ENCODE results near the gene KCNQ1OT1. TPM values are rescaled to one million over a fixed set of nuclear protein-coding genes. Genes with fewer than 3 reads are reported as not detected.
"Not testable (repeated sequence)": the region's sequence is repeated elsewhere in the genome, so short reads cannot be mapped to it uniquely, and the experiment has no call there.

Gene KCNQ1OT1
- total and polyA plus RNA-seq, 2 experiments from 2014 or later: 3.1 to 7.9 TPM

GRCh38 chr11:2644844-2645778, 54.7 kb downstream of the KCNQ1OT1 start:
- DNase-seq (ENCODE audit: low spot score): no peak
- H3K36me3 ChIP-seq (replicated peaks; ENCODE audit: insufficient read depth, low read depth): no peaks in the 10 kb centered on the region
- TF ChIP-seq EZH2 (IDR thresholded peaks at IDR 0.05; ENCODE audit: borderline replicate concordance) (no peak), CTCF (IDR thresholded peaks at IDR 0.05; ENCODE audit: poor library complexity) (no peak), EZH2phosphoT487 (IDR thresholded peaks at IDR 0.05; ENCODE audit: low read depth, severe bottlenecking, unreplicated experiment) (no peak)
- no peaks in the 10 kb centered on the region for H3K4me1 ChIP-seq (ENCODE audit: insufficient read depth)
- H3K9me3 ChIP-seq (ENCODE audit: low read depth): peaks cover 83% of the 10 kb centered on the region
- H3K27me3 ChIP-seq: no peaks in the 10 kb centered on the region
- H3K79me2 ChIP-seq: no peaks in the 10 kb centered on the region
- no peak overlapping the region for H3K4me3 ChIP-seq
- 100% methylated on average over 4 of the region's 4 CpGs for WGBS (ENCODE audit: low lambda C conversion rate, missing lambda C conversion rate)
- H4K20me1 ChIP-seq (ENCODE audit: insufficient read depth, poor library complexity, severe bottlenecking): no peaks in the 10 kb centered on the region
- no peak overlapping the region for H3K4me2 ChIP-seq
- no peaks in the 10 kb centered on the region for H3K9me2 ChIP-seq (replicated peaks; ENCODE audit: insufficient read depth)
- no peak overlapping the region for H3K27ac ChIP-seq
- H2AFZ ChIP-seq: no peak overlapping the region

GRCh38 chr11:2643746-2644145, 56.0 kb downstream of the KCNQ1OT1 start:
- Histone ChIP-seq H3K27me3 (no peaks in the 10 kb centered on the region), H3K4me2 (no peak overlapping the region), H3K79me2 (no peaks in the 10 kb centered on the region), H2AFZ (no peak overlapping the region), H3K9me3 (ENCODE audit: low read depth) (peaks cover 79% of the 10 kb centered on the region), H3K36me3 (replicated peaks; ENCODE audit: insufficient read depth, low read depth) (no peaks in the 10 kb centered on the region), H4K20me1 (ENCODE audit: insufficient read depth, poor library complexity, severe bottlenecking) (no peaks in the 10 kb centered on the region), H3K9me2 (replicated peaks; ENCODE audit: insufficient read depth) (no peaks in the 10 kb centered on the region), H3K27ac (no peak overlapping the region), H3K4me1 (ENCODE audit: insufficient read depth) (no peaks in the 10 kb centered on the region), H3K4me3 (no peak overlapping the region)
- 93% methylated on average over 3 of the region's 3 CpGs for WGBS (ENCODE audit: low lambda C conversion rate, missing lambda C conversion rate)
- no peak for DNase-seq (ENCODE audit: low spot score)
- TF ChIP-seq CTCF (IDR thresholded peaks at IDR 0.05; ENCODE audit: poor library complexity): no peak
- TF ChIP-seq EZH2phosphoT487 (IDR thresholded peaks at IDR 0.05; ENCODE audit: low read depth, severe bottlenecking, unreplicated experiment): no peak
- TF ChIP-seq EZH2 (IDR thresholded peaks at IDR 0.05; ENCODE audit: borderline replicate concordance): no peak

- Histone ChIP-seq H3K4me2 (no peak overlapping the region), H4K20me1 (ENCODE audit: insufficient read depth, poor library complexity, severe bottlenecking) (no peaks in the 10 kb centered on the region), H3K27ac (no peak overlapping the region), H3K4me1 (ENCODE audit: insufficient read depth) (no peaks in the 10 kb centered on the region), H3K9me2 (replicated peaks; ENCODE audit: insufficient read depth) (no peaks in the 10 kb centered on the region), H2AFZ (no peak overlapping the region), H3K9me3 (ENCODE audit: low read depth) (peaks cover 64% of the 10 kb centered on the region), H3K4me3 (no peak overlapping the region), H3K27me3 (no peaks in the 10 kb centered on the region), H3K79me2 (no peaks in the 10 kb centered on the region), H3K36me3 (replicated peaks; ENCODE audit: insufficient read depth, low read depth) (no peaks in the 10 kb centered on the region)
- no peak for TF ChIP-seq EZH2 (IDR thresholded peaks at IDR 0.05; ENCODE audit: borderline replicate concordance)
- TF ChIP-seq CTCF (IDR thresholded peaks at IDR 0.05; ENCODE audit: poor library complexity): no peak
- no peak for TF ChIP-seq EZH2phosphoT487 (IDR thresholded peaks at IDR 0.05; ENCODE audit: low read depth, severe bottlenecking, unreplicated experiment)
- 72% methylated on average over 1 of the region's 1 CpG for WGBS (ENCODE audit: low lambda C conversion rate, missing lambda C conversion rate)
- DNase-seq (ENCODE audit: low spot score): no peak
Measured at GRCh38 chr11:2641623-2642022, 58.2 kb downstream of the KCNQ1OT1 start.

GRCh38 chr11:2639763-2640162, 60.0 kb downstream of the KCNQ1OT1 start:
- H3K9me3 ChIP-seq (ENCODE audit: low read depth): peaks cover 53% of the 10 kb centered on the region
- WGBS (ENCODE audit: low lambda C conversion rate, missing lambda C conversion rate): 96% methylated on average over 13 of the region's 13 CpGs
- H4K20me1 ChIP-seq (ENCODE audit: insufficient read depth, poor library complexity, severe bottlenecking); H3K4me2 ChIP-seq; H3K4me1 ChIP-seq (ENCODE audit: insufficient read depth); H3K79me2 ChIP-seq; H3K27me3 ChIP-seq; H2AFZ ChIP-seq; H3K27ac ChIP-seq; H3K4me3 ChIP-seq; H3K9me2 ChIP-seq (replicated peaks; ENCODE audit: insufficient read depth); DNase-seq (ENCODE audit: low spot score); H3K36me3 ChIP-seq (replicated peaks; ENCODE audit: insufficient read depth, low read depth): not testable (repeated sequence)

Measured in hepatocyte (in vitro differentiated cells).